HG03060 (cell line): ENCODE results near the gene DNA2.

Experiments used
- ATAC-seq: cut with Tn5 transposase; IDR thresholded peaks from one replicate; pipeline ENCODE4 v1.9.1; 2021; ENCODE audit warnings: low read depth, moderate number of reproducible peaks; ENCODE audit not compliant: unreplicated experiment

The DNA2 gene

GRCh38 chr10:68364101-68364886 is 107.5 kb downstream of the DNA2 start:
- no peak for ATAC-seq
